Stomach (tissue), 4 donors: ENCODE measurements around the gene GALNT17.
"Not testable (repeated sequence)": the region's sequence is repeated elsewhere in the genome, so short reads cannot be mapped to it uniquely, and the experiment has no call there.

ENCODE experiments used
- CTCF ChIP-seq, 7 experiments: fragments of 450-650 bp in 4 of 7; fragments of 200-600 bp in 3 of 7; sonication (generic) in 3 of 7; IDR thresholded peaks; one replicate each; pipeline ENCODE4 v1.5.1; 2016 to 2019; ENCODE audit warnings: antibody characterized with exemption in 7 of 7, control low read depth in 2 of 7, mild to moderate bottlenecking in 1 of 7
- POLR2AphosphoS5 ChIP-seq, 3 donors: sonication (generic); formaldehyde crosslinking; IDR thresholded peaks; one replicate each; pipeline ENCODE4 v1.6.1; 2016; ENCODE audit warnings: antibody characterized with exemption in 3 of 3

- not testable (repeated sequence) for TF ChIP-seq CTCF, POLR2AphosphoS5 (IDR thresholded peaks at IDR 0.05)
These were observed 503.9 kb downstream of the GALNT17 start for GRCh38 chr7:71635849-71636248.
